ENCODE results near the gene PFKM.

Gene PFKM

GRCh38 chr12:48189331-48190125 is 70.4 kb downstream of the PFKM start:
- peak; percentile 75 for DNase-seq

GRCh38 chr12:48191096-48191495 is 71.9 kb downstream of the PFKM start:
- DNase-seq: no peak

GRCh38 chr12:48192861-48193260 is 73.7 kb downstream of the PFKM start:
- no peak for DNase-seq

- no peak for DNase-seq
Measured at GRCh38 chr12:48193623-48194022, 74.5 kb downstream of the PFKM start.

GRCh38 chr12:48194799-48195201 is 75.6 kb downstream of the PFKM start:
- DNase-seq: no peak
